Fibroblast of peridontal ligament (primary cell): ENCODE measurements around the gene ERICH6.

Source experiments
- DNase-seq: peaks from one replicate; pipeline ENCODE4 v3.0.0-alpha.2; 2010; ENCODE audit errors: extremely low read depth

ERICH6 gene

DNA sequence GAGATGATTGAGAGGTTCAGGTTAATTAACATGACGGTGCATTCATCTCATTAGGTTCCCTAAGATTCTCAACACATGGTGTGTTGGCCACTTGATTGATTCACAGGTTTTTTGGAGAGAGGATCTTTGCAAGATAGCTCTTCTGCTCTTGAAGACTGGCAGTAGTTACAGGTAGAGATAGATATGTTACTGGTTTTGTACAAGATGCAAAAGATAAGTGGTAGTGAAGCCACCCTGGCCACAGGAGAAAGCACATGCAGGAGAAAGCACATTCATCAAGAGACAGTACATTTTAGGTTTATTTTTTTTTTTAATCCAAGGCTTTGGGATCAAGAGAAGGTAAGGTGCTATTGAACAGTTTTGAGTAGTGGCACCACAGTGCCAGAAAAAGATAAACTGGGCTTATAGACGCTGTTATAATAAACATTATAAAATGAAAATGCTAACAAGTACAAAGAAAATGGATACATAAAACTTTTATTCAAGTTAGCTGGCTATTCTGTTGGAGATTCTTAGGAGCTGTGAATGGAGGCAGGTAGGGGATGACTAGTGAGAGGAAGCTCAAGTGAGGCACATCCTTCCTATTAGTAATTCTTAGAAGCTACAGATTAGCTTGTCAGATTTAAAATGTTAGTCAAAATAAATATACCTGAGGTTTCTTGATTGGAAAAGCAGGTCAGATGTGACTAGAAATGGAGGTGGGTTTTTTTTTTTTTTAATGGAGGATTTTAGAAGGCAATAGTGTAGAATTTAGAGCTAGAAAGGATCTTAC lies 89.8 kb downstream of the ERICH6 start:
- no peak for DNase-seq

GRCh38 chr3:150613034-150613433 lies 90.7 kb downstream of the ERICH6 start:
- DNase-seq, result no peak

DNA sequence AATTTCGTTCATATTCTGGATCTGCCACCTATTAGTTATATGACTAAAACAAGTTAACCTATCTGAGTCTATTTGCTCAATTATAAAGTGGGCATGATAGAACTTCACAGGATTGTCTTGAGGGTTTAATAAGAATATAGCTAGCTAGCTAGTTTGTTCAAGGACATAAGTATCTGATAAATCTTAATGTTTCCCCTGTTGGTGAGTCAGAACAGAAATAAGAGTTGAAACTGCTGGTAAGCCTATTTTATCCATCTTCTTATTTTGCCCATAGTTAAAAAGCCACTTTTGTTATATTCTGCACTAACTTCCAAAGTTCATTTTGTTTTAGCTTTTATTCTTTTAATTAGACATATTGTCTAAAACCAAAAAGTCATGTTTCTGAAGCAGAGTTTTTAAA lies 91.2 kb downstream of the ERICH6 start:
- no peak for DNase-seq

- no peak for DNase-seq
Measured at GRCh38 chr3:150611666-150612065, 92.1 kb downstream of the ERICH6 start.

DNA sequence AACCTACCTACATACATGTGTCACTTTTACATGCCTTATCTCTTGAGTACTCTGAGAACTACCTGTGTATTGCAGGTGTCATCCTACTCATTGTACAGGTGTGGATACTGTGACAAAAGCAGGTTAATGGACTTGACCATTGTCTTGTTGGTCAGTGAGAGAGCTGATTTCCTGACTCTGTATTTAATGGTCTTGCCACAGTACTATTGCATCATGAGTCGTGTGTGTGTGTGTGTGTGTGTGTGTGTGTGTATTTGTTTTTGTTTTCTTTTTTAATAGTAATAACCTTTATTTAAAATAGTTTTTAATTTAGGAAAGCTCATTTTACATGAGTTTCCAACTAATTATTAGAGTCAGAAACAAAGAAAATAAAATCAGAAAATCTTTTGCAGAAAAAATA lies 92.9 kb downstream of the ERICH6 start:
- DNase-seq, result no peak

GRCh38 chr3:150609988-150610387 lies 93.7 kb downstream of the ERICH6 start:
- no peak for DNase-seq
